ENCODE results near the gene MYO7A. TPM values are rescaled to one million over a fixed set of nuclear protein-coding genes. Genes with fewer than 3 reads are reported as not detected.
"Not testable (repeated sequence)": the region's sequence is repeated elsewhere in the genome, so short reads cannot be mapped to it uniquely, and the experiment has no call there.

MYO7A gene
- total RNA-seq, 1 donor from 2014 or later: 5.8 TPM

GRCh38 chr11:77093056-77093891 is 34.8 kb upstream of the MYO7A start:
- DNase-seq (ENCODE audit: low spot score): no peak

GRCh38 chr11:77093987-77094840 is 33.8 kb upstream of the MYO7A start:
- no peak for DNase-seq (ENCODE audit: low spot score)

- DNase-seq (ENCODE audit: low spot score): no peak
These were observed 33.1 kb upstream of the MYO7A start for GRCh38 chr11:77094841-77095365.

GRCh38 chr11:77095551-77096490 is 32.2 kb upstream of the MYO7A start:
- DNase-seq (ENCODE audit: low spot score): no peak

GRCh38 chr11:77096591-77097019 is 31.4 kb upstream of the MYO7A start:
- DNase-seq (ENCODE audit: low spot score): no peak

GRCh38 chr11:77097180-77097579 is 30.9 kb upstream of the MYO7A start:
- DNase-seq (ENCODE audit: low spot score): not testable (repeated sequence)

- DNase-seq (ENCODE audit: low spot score): no peak
These were observed 27.6 kb upstream of the MYO7A start for GRCh38 chr11:77100166-77101042.

GRCh38 chr11:77101043-77101537 is 27.0 kb upstream of the MYO7A start:
- DNase-seq (ENCODE audit: low spot score): no peak

- no peak for DNase-seq (ENCODE audit: low spot score)
These were observed 25.5 kb upstream of the MYO7A start, which contains the start of gene OMP for GRCh38 chr11:77102246-77103210. Gene OMP, plus strand, starts transcription at chr11:77102840. Its CDS starts 0 bp downstream, at chr11:77102840.

- no peak for DNase-seq (ENCODE audit: low spot score)
These were observed 24.7 kb upstream of the MYO7A start for GRCh38 chr11:77103319-77103718.

- no peak for DNase-seq (ENCODE audit: low spot score)
These were observed 23.3 kb upstream of the MYO7A start for GRCh38 chr11:77104727-77105126.

- no peak for DNase-seq (ENCODE audit: low spot score)
These were observed 21.7 kb upstream of the MYO7A start for GRCh38 chr11:77106321-77106720.

GRCh38 chr11:77106759-77107158 is 21.3 kb upstream of the MYO7A start:
- DNase-seq (ENCODE audit: low spot score): no peak

- peak; percentile 77 for DNase-seq (ENCODE audit: low spot score)
These were observed 20.1 kb upstream of the MYO7A start for GRCh38 chr11:77107950-77108349.

GRCh38 chr11:77108436-77108835 is 19.6 kb upstream of the MYO7A start:
- no peak for DNase-seq (ENCODE audit: low spot score)

- DNase-seq (ENCODE audit: low spot score): no peak
These were observed 18.6 kb upstream of the MYO7A start for GRCh38 chr11:77109236-77110019.

- DNase-seq (ENCODE audit: low spot score): no peak
These were observed 17.2 kb upstream of the MYO7A start for GRCh38 chr11:77110836-77111235.

GRCh38 chr11:77111277-77111676 is 16.8 kb upstream of the MYO7A start:
- DNase-seq (ENCODE audit: low spot score): no peak

Data from ureter (tissue), 1 donor.